GM19043 (cell line): ENCODE data around the gene BTG4.
A peak's percentile ranks its signal among the peaks of the same experiment; 100 is the strongest.

Source experiments
- ATAC-seq: cut with Tn5 transposase; IDR thresholded peaks from one replicate; pipeline ENCODE4 v1.9.1; 2021; ENCODE audit warnings: low read depth; ENCODE audit not compliant: unreplicated experiment

Gene BTG4

DNA sequence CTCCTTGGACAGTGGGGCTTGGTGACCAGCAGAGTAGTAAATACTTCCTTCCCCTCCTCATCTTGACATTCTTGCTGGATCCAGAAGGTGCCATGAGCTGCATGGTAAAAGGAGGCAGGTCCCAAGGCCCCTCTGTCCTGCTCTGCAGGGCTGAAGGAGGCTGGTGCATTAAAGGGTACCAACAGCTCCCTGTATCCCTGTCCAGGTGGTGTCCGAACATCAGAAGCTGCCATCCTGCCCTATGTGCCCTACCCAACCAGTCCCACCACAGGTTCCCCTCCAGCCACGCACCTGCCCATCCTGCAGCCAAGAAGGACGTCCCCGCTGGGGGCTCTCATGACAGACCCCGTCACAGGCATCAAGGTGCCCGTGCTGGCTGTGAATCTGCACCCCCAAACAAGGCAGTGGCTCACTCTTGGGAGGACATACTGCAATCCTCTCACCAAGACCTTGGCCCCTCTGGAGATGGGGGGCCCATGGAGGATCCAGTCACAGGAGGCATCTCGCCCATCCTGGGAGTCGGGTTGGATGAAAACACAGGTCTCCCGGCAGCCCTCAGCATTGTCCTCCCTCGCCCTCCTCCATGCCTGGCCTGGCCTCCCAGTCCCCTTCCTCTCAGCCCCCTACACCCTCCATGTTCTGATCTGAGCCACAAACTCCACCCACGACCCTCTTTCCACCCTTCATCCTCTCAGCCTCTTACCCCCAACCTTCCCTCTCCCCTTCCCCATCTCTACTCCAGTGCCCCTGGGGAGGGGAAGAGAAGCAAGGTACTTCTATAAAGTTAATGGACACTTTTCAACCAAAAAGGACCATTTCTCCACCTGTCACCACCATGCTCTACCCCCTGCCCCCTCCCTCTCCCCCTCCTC is 55.1 kb downstream of the BTG4 start:
- ATAC-seq = no peak

DNA sequence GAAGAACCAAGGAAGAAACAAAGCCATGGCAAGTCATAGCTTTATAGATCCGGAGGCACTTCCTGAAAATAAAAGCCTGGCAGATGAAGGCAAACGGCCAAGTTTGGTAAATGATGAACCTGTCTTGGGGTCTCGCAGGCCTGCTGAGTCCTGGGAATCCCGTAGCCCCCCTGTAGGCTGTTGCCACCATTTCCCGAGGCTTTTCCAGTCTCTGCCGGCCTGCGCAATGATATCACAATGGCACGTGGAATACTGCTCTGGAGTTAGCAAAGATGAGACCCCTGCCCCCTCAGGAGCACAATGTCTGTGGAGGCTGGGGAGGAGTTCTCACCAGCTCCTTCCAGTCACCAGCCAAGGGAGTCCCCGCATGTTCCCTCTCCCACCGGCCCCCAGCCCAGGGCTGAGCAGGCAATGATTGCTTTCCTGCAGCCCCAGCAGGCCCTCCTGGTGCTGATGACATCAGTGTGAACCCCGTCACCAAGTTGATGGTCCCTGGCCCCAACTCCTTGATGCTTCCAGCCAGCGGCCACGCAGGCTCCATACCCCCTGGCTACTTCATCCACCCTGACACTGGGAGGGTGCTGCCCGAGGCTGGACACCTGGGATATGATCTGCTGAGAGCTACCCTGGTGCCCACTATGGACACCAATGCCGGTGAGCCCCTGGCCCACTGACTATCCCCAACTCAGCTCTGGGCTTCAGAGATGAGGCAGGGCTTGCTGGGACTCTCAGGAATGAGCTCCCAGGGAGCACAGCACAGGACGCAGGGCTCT is 55.9 kb downstream of the BTG4 start:
- ATAC-seq = no peak

DNA sequence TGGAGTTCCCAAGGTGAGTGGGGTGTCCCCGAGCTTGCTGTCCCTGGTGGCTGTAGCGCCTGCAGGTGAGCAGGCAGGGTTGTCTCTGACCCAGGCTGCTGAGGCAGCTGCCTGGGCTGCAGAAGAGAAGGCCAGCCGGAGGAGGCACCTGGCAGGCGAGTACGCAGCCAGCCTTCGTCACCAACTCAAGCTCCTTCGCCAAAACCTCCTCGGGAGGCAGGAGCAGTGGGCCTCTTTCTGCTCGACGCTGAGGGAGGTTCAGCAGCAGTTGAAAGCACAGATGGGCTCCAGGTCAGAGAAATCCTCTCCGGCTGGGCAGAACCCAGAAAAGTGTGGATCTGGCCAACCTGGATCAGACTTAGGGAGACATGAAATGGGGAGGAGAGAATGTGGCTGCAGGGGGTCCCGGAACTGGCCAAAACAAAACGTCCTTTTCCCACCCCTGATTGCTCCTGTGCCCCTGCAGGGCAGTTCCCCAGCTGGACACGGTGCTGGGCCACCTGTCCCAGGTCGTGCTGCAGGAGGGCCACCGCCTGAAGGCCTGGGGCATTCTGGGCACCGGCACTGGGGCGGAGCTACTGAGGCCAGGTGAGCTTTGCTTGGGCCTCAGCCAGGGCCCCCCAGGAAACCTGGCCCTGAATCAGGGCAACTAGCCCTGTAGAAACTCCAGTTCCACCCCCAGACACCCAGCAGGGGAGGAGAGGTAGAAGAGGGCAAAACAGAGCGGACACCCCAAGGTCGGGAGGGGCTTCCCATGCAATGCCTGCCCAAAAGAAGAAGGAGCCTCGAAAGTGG is 56.7 kb downstream of the BTG4 start:
- no peak for ATAC-seq

GRCh38 chr11:111454561-111455192 is 57.5 kb downstream of the BTG4 start:
- ATAC-seq = no peak

DNA sequence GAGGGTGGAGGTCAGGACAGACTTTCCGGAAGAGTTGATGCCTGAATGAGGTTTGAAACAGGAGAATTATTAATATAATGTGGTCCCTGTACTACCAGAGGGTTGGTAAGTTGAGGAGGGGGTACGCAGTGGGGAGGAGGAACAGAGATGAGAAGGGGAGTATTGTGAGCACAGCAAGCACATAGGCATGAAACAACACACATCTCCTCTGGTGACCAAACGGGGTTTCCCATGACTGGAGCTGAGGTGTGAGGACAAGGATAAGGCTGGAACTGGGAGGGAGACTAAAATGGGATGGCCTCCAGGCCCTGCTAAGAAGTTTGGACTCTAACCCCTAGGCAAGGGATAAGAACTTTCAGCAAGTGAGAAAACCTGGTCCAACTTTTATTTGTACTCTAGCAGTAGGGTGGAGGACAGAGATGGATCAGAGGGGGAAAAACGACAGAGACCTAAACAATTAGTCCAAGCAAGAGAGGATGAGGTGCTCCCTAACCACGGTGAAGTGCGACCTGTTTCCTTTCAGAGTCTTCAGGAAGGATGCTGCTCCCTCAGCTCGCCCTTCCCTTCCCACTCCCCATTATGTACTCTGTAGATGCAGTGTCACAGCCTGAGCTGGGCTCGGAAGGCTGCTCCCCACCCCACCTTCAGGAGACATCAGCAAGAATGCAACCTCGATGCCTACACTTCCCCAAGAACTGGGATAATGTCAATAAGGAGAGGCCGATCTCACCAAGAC is 59.2 kb downstream of the BTG4 start:
- no peak for ATAC-seq

DNA sequence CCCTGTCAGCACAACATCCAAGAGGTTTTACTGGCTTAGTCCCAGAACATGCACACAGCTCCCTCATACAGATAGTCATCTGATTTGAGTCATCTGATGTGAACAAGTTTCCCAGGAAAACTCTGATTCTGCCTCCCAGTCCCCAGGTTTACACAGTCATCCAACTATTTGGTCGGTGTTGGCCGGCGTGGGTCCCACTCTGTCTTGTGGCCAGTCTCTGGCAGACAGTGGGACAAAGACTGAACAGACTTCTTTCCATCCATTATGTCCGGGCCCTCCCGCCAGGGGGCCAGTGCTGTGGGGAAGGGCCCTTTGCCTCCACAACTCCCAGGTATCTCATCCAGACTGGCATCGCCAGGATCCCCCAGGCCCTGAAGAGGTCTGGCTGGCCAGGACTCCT is 60.0 kb downstream of the BTG4 start:
- no peak for ATAC-seq

GRCh38 chr11:111450480-111451320 is 61.5 kb downstream of the BTG4 start:
- peak; percentile 68 for ATAC-seq

DNA sequence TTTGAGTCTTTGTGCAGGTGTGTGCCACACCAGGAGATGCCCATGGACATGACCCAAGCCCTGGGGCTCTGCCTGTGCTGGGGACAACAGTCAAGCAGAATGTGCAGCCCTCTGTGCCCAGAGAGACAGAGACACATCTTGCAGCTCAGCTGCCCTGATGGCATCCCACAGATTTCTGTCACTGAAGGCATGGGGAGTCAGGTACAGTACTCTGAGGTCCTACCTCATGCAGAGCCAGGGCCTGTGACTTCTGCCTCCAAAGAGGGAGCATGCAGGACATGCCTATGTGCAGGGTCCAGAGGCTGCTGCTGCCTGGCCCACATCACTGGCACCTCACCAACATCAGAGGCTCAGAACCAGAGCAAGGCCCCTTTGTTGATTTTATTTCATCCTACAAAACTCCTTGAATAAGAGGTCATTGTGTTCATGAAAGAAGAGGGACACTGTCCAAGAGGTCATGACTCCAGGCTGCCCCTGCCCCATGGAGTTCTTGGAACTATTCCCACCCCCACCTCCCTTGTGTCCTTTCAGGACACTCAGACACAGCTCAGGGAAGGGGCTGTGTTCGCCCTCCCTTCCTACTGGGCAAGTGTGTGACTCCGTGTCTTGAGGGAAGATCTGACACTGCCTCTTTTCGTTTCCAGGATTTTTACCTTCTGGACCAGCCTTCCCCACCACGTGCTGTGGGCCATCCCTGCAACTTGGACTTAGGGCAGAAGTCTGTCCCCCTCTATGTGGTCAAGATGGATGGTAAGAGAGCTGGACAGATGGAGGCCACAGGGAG is 62.3 kb downstream of the BTG4 start:
- no peak for ATAC-seq

DNA sequence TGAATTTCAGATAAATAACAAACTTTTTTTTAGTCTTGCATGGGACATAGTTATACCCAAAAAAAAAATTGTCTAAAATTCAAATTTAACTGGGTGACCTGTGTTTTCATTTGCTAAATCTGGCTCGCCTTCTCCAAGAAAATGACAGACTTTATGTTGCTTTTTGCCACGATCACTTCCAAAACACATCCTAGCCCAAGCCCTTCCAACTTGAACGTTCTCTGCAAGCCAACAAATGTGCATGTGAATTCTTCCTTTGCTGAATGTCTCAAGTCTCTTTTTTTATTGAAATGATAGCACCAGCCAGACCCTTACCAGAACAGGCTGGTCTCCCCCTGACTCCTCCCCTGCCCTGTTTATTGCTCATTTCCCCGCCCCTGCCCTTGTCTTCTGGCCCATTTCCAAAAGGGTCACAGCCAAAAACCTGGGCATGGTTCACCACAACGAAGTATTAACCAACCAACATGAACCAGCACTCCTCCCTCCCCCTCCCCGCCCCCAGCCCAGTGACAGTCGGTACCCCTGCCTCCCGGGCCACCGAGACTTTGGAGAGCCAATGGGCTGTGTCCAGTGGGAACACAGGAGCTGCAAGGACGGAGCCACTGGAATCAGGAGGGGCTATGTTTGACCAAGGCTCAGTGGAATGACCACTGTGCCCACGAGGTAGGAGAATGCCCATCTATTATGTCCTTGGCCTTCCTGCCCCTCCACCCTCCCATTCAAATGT is 63.2 kb downstream of the BTG4 start:
- no peak for ATAC-seq

- ATAC-seq = no peak
These were observed 63.8 kb downstream of the BTG4 start for GRCh38 chr11:111448414-111448813.

- ATAC-seq = no peak
These were observed 64.3 kb downstream of the BTG4 start for GRCh38 chr11:111447931-111448330.

DNA sequence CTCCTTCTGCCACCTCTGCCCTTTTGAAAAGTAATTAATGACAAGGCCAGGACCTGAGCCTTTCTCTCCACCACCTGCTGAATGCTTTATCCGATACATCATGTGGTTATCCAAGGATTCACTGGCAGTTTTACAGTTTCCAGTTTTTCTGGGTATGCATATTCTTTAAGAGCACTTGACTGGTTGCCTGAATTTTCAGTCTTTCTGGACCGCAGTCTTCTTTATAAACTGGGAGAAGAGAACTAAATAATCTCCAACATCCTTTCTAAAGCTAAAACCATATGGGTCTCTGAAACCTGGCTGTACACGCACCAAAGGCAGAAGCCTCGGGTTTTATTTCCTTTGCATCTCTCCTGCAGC is 65.1 kb downstream of the BTG4 start:
- ATAC-seq = no peak

DNA sequence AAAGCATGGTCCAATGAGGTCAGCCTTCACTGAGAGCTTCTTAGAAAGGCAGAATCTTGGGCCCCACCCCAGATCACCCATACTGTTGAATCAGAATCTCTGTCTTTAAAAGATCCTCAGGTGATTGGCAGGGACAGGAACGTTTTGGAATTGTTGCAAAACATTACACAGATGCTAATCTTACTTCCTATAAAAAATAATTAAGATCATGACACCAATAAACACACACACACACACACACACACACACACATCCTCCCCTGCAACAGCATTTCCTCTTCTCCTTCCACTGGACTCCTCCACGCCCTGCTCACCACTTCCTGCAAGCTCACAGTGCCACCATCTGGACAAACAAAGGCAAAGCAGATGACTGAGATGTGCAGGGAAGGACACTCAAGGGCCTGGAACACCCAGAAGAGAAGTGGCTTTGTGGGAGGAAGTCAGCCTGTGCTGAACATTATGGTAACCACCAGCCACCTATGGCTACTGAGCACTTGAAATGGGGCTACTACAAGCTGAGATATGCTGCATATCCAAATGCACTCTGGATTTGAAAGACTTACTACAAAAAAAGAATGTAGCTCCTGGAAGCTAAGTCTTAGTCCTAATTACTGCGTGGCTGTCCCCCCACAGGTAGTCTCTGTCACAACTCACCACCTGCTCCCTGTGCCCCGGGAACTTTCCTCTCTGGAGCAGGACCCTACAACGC is 65.6 kb downstream of the BTG4 start:
- ATAC-seq = peak; percentile 86

DNA sequence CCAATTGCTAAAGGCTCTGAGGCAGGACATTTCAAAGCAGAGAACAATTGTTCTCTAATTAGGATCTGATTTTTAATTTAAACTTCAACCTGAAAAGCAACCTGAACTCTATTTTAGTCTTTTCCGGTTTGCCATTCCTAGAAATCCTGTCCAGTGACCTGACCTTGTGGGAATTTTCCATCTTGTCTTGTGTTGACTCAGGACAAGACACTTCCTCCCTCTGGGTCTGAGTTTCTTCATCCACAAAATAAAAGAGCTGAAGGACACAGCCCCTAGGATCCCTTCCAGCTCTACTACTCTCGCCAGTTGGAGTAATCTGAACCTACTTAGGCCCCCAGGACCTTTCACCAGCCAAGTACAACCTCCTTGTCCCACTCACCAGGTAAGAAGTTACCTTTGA is 66.6 kb downstream of the BTG4 start:
- no peak for ATAC-seq
